Endothelial cell of umbilical vein (primary cell): Measurements from ENCODE around the gene TRMT10C. TPM values are rescaled to one million over a fixed set of nuclear protein-coding genes. Genes with fewer than 3 reads are reported as not detected.
"Not testable (repeated sequence)": the region's sequence is repeated elsewhere in the genome, so short reads cannot be mapped to it uniquely, and the experiment has no call there.

Experiments
- BruUV-seq: library from RNA; stranded (reverse); fragments of 400-500 nt; replicated peaks from 2 replicates; lab custom pipeline; 2021; lab: Mats Ljungman, UMichigan
- CTCF ChIA-PET: fragments of 300-600, 350-600 bp; sonication (Branson Sonifier 250); formaldehyde crosslinking; loops from one replicate; lab custom pipeline; 2021; ENCODE audit warnings: antibody characterized with exemption, inconsistent platforms; lab: Charles Lee
- POLR2A ChIA-PET: fragments of 300-600, 350-600 bp; sonication (Branson Sonifier 250); formaldehyde crosslinking; loops from one replicate; lab custom pipeline; 2021; ENCODE audit warnings: antibody characterized with exemption, inconsistent platforms; lab: Charles Lee
- DNase-seq: peaks from one replicate; pipeline ENCODE4 v3.0.0-alpha.2; 2011; ENCODE audit warnings: low read depth, low spot score
- FAIRE-seq: peaks from 2 replicates; lab custom pipeline; 2011; peaks lifted over from hg19 to GRCh38; lab: Jason Lieb, UNC
- H2AFZ ChIP-seq: 2 replicates; pipeline ENCODE4 v1.6.0; 2012; ENCODE audit warnings: low read depth, low read length, control low read depth, inconsistent platforms
- H3K27ac ChIP-seq: 2 replicates; pipeline ENCODE4 v1.5.1; 2011; ENCODE audit warnings: low read depth, mild to moderate bottlenecking, control low read depth, low read length, moderate library complexity; ENCODE audit not compliant: insufficient read depth
- H3K27me3 ChIP-seq, 2 experiments: 2 replicates each; pipeline versions ENCODE4 v1.6.0 to v1.6.1; 2011; ENCODE audit warnings: low read length in 2 of 2, mixed read lengths in 1 of 2; ENCODE audit not compliant: control insufficient read depth in 2 of 2, insufficient read depth in 2 of 2
- H3K36me3 ChIP-seq, 2 experiments: 2 replicates in 1 of 2; 3 replicates in 1 of 2; pipeline ENCODE4 v1.5.1; 2011; ENCODE audit warnings: low read length in 2 of 2, mild to moderate bottlenecking in 1 of 2, moderate library complexity in 1 of 2; ENCODE audit not compliant: control insufficient read depth in 2 of 2, insufficient read depth in 2 of 2; ENCODE audit errors: extremely low read depth in 1 of 2
- H3K4me1 ChIP-seq: 3 replicates; pipeline ENCODE4 v1.5.1; 2011; ENCODE audit warnings: mild to moderate bottlenecking, low read length; ENCODE audit not compliant: control insufficient read depth, insufficient read depth; ENCODE audit errors: extremely low read depth
- H3K4me2 ChIP-seq: 2 replicates; pipeline ENCODE4 v1.6.1; 2011; ENCODE audit warnings: low read length, control low read depth, mixed read lengths; ENCODE audit not compliant: insufficient read depth
- H3K4me3 ChIP-seq, 3 experiments: fragments of 200-600 bp in 1 of 3; sonication (generic), shearing (Covaris generic) in 1 of 3; replicated peaks in 1 of 3; 2 replicates each; pipeline ENCODE4 v1.5.1; 2011 to 2016; ENCODE audit warnings: control low read depth in 3 of 3, low read length in 3 of 3, mild to moderate bottlenecking in 2 of 3, inconsistent platforms in 1 of 3, low read depth in 1 of 3, moderate library complexity in 1 of 3; ENCODE audit not compliant: insufficient read depth in 1 of 3
- H3K79me2 ChIP-seq: 2 replicates; pipeline ENCODE4 v1.6.0; 2012; ENCODE audit warnings: low read length, inconsistent platforms; ENCODE audit not compliant: control insufficient read depth, insufficient read depth
- H3K9ac ChIP-seq: replicated peaks from 2 replicates; pipeline ENCODE3; 2011; ENCODE audit warnings: low read length, control low read depth; ENCODE audit not compliant: insufficient read depth; ENCODE audit errors: extremely low read depth
- H3K9me1 ChIP-seq: replicated peaks from 3 replicates; pipeline ENCODE4 v1.6.0; 2011; ENCODE audit warnings: mild to moderate bottlenecking, low read length; ENCODE audit not compliant: control insufficient read depth, insufficient read depth; ENCODE audit errors: extremely low read depth
- H3K9me3 ChIP-seq: replicated peaks from 2 replicates; pipeline ENCODE4 v1.5.1; 2012; ENCODE audit warnings: low read length, inconsistent platforms; ENCODE audit not compliant: control insufficient read depth, insufficient read depth
- H4K20me1 ChIP-seq: replicated peaks from 2 replicates; pipeline ENCODE3; 2011; ENCODE audit warnings: mild to moderate bottlenecking, low read length; ENCODE audit not compliant: control insufficient read depth, insufficient read depth; ENCODE audit errors: extremely low read depth
- CTCF ChIP-seq, 2 donors: IDR thresholded peaks; 1 replicate in 1 of 2; 2 replicates in 1 of 2; pipeline ENCODE4 v1.5.1; 2011; ENCODE audit warnings: low read length in 2 of 2, mild to moderate bottlenecking in 2 of 2, moderate library complexity in 2 of 2, control low read depth in 1 of 2, inconsistent platforms in 1 of 2, low read depth in 1 of 2; ENCODE audit not compliant: insufficient read depth in 1 of 2; ENCODE audit errors: extremely low read depth in 1 of 2
- EZH2 ChIP-seq: IDR thresholded peaks from 2 replicates; pipeline ENCODE4 v1.6.1; 2012; ENCODE audit warnings: borderline replicate concordance, low read depth, mild to moderate bottlenecking, moderate library complexity, low read length, inconsistent platforms; ENCODE audit not compliant: severe bottlenecking
- FOS ChIP-seq: IDR thresholded peaks from 2 replicates; pipeline ENCODE4 v1.6.1; 2011; ENCODE audit warnings: mild to moderate bottlenecking, low read length, moderate library complexity, borderline replicate concordance; ENCODE audit not compliant: insufficient read depth
- GATA2 ChIP-seq: IDR thresholded peaks from 2 replicates; pipeline ENCODE4 v1.7.0; 2011; ENCODE audit warnings: low read depth, mild to moderate bottlenecking, moderate library complexity, mixed read lengths, low read length; ENCODE audit not compliant: insufficient read length, insufficient read depth
- JUN ChIP-seq: IDR thresholded peaks from 2 replicates; pipeline ENCODE4 v1.6.1; 2011; ENCODE audit warnings: borderline replicate concordance, low read depth; ENCODE audit not compliant: insufficient read length, insufficient read depth
- MAX ChIP-seq: IDR thresholded peaks from 2 replicates; pipeline ENCODE4 v1.6.1; 2011; ENCODE audit not compliant: insufficient read depth, insufficient read length
- MYC ChIP-seq: IDR thresholded peaks from one replicate; pipeline ENCODE4 v1.6.1; 2011; ENCODE audit warnings: mild to moderate bottlenecking, low read depth, low read length
- POLR2A ChIP-seq: IDR thresholded peaks from 2 replicates; pipeline ENCODE4 v1.6.1; 2012; ENCODE audit warnings: low read depth, mild to moderate bottlenecking, control low read depth, low read length
- POLR2AphosphoS5 ChIP-seq: IDR thresholded peaks from 2 replicates; pipeline ENCODE4 v1.6.1; 2012; ENCODE audit warnings: low read depth, mild to moderate bottlenecking, control low read depth, low read length, moderate library complexity; ENCODE audit not compliant: insufficient read depth
- dilution Hi-C: fragments of 300-500 bp; cut with MboI; formaldehyde crosslinking; loops from one replicate; pipeline ENCODE4 v1.15.0; 2019; ENCODE audit warnings: low sequenced_read_pairs; ENCODE audit not compliant: extremely low pct_ligation_motif_present
- intact Hi-C: fragments of 100-400 bp; cut with micrococcal nuclease; formaldehyde crosslinking; loops from one replicate; pipeline ENCODE4 v1.10.0; 2022
- polyA plus RNA-seq, 4 experiments: library from polyadenylated mRNA; depleted of rRNA in 3 of 4; stranded (reverse) in 3 of 4; unstranded in 1 of 4; fragments of >200 nt; gene quantifications; 2 replicates each; pipeline versions ENCODE4 v1.2.1 to v1.2.3, GENCODE V29; 2011 to 2012; ENCODE audit warnings: missing spikeins in 1 of 4
- total RNA-seq: library from RNA; stranded (reverse); gene quantifications from 2 replicates; pipeline ENCODE4 v1.2.3, GENCODE V29; 2021

The TRMT10C gene
- total and polyA plus RNA-seq, 2 donors (not counting 3 experiments of a cell fraction or from before 2014, with no cell fraction given) = 16.6 to 28.0 TPM

GRCh38 chr3:101603184-101603583, 41.5 kb downstream of the TRMT10C start:
- no peaks in the 10 kb centered on the region for H3K27me3 ChIP-seq
- intact Hi-C loops (no loop called here), dilution Hi-C loops (no loop called here)
- H4K20me1 ChIP-seq = no peaks in the 10 kb centered on the region
- H2AFZ ChIP-seq = no peak overlapping the region
- no peak overlapping the region for H3K4me2 ChIP-seq
- DNase-seq (no peak), FAIRE-seq (no peak)
- no peak overlapping the region for H3K27ac ChIP-seq
- no TSS peak for BruUV-seq
- no peaks in the 10 kb centered on the region for H3K79me2 ChIP-seq
- POLR2A ChIA-PET = no interaction called here
- CTCF ChIA-PET = no interaction called here
- H3K9ac ChIP-seq = no peak overlapping the region
- H3K4me1 ChIP-seq = no peaks in the 10 kb centered on the region
- no peaks in the 10 kb centered on the region for H3K9me3 ChIP-seq
- TF ChIP-seq POLR2A (no peak), EZH2 (no peak), MYC (no peak), CTCF (IDR thresholded peaks at IDR 0.05; ENCODE audit: extremely low read depth in 1 of 2, insufficient read depth in 1 of 2, low read depth in 1 of 2, low read length in 2 of 2) (no peak), POLR2AphosphoS5 (no peak), FOS (no peak), JUN (no peak), GATA2 (no peak), MAX (no peak)
- no peak overlapping the region for H3K4me3 ChIP-seq
- no peaks in the 10 kb centered on the region for H3K9me1 ChIP-seq
- H3K36me3 ChIP-seq = no peaks in the 10 kb centered on the region

GRCh38 chr3:101605398-101605797, 43.7 kb downstream of the TRMT10C start:
- intact Hi-C loops, CTCF ChIA-PET, H3K79me2 ChIP-seq, H4K20me1 ChIP-seq, dilution Hi-C loops, H3K9me3 ChIP-seq, H3K27ac ChIP-seq, FAIRE-seq, DNase-seq, POLR2A ChIA-PET, H3K4me2 ChIP-seq, H3K4me3 ChIP-seq, H3K9ac ChIP-seq, H3K9me1 ChIP-seq, H3K27me3 ChIP-seq, H2AFZ ChIP-seq, H3K36me3 ChIP-seq, BruUV-seq, H3K4me1 ChIP-seq: not testable (repeated sequence)
